Measurements from ENCODE around the gene EFNA2. TPM values are rescaled to one million over a fixed set of nuclear protein-coding genes. Genes with fewer than 3 reads are reported as not detected.

The EFNA2 gene
- total and polyA plus RNA-seq, 2 of the 8 experiments (the other 6 are each of a cell fraction or from before 2014, with no cell fraction given), result 4.0 to 7.0 TPM

DNA sequence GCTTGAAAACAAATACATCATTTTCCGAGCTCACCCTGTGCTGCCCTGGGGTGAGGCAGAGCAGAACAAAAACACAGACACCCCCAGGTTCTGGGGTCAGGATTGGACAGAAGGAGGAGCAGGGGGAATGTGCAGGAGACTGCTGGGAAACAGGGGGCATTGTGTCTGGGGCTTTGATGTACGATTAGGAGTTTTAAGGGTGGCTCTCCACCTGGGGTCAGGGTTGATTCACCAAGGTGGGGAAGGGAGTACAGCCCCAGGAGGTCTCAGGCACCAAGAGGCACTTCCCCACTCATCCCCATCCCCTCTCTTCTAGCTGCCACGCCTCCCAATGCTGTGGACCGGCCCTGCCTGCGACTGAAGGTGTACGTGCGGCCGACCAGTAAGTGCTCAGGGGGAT, 12.6 kb downstream of the EFNA2 start:
- Histone ChIP-seq H3K23ac (ENCODE audit: insufficient read length) (no peak overlapping the region), H4K20me1 (replicated peaks in 1 of 2; ENCODE audit: control insufficient read depth in 1 of 2, insufficient read depth in 2 of 2, low read length in 2 of 2) (peaks cover 3% of the 10 kb centered on the region in 2 experiments), H2BK12ac (ENCODE audit: low read depth, low read length) (no peak overlapping the region), H3K56ac (replicated peaks; ENCODE audit: insufficient read length, low read depth, low read length) (no peak overlapping the region), H4K8ac (ENCODE audit: extremely low read depth, insufficient read depth, low read length) (peak overlapping the region; percentile 68), H3K9me3 (ENCODE audit: insufficient read depth in 2 of 2, low read depth in 1 of 2, low read length in 1 of 2) (no peaks in the 10 kb centered on the region), H3K4me1 (replicated peaks in 1 of 4; ENCODE audit: control insufficient read depth in 3 of 4, insufficient read depth in 4 of 4, low read length in 3 of 4) (peaks cover 0 to 6% (median under 1%) of the 10 kb centered on the region in 4 experiments; a peak in 4 of 7 replicates), H3K36me3 (ENCODE audit: control insufficient read depth in 2 of 4, insufficient read depth in 4 of 4, low read length in 3 of 4) (no peaks in the 10 kb centered on the region), H3K4me3 (ENCODE audit: extremely low read depth in 1 of 4, insufficient read depth in 2 of 4, low read depth in 3 of 4, low read length in 4 of 4) (no peak overlapping the region), H3K4me2 (ENCODE audit: insufficient read depth in 1 of 2, low read depth in 2 of 2, low read length in 2 of 2) (no peak overlapping the region), H3K4ac (replicated peaks; ENCODE audit: insufficient read length, low read depth, low read length) (no peak overlapping the region), H2AFZ (ENCODE audit: low read length) (no peak overlapping the region), H2BK15ac (ENCODE audit: low read length) (no peak overlapping the region), H2BK5ac (ENCODE audit: low read depth, low read length) (no peak overlapping the region), H3K27ac (ENCODE audit: low read depth, low read length) (no peak overlapping the region; the same call in 1 of the 2 replicates), H3K79me1 (ENCODE audit: low read depth, low read length) (peaks cover 2% of the 10 kb centered on the region; the same call in 1 of the 2 replicates), H2BK120ac (replicated peaks; ENCODE audit: low read depth, low read length) (no peak overlapping the region), H3K14ac (ENCODE audit: insufficient read length) (no peak overlapping the region), H3K18ac (ENCODE audit: extremely low read depth, low read length) (no peak overlapping the region), H3K23me2 (ENCODE audit: low read depth, low read length) (no peaks in the 10 kb centered on the region; the same call in 1 of the 2 replicates), H3K9ac (replicated peaks in 1 of 4; ENCODE audit: extremely low read depth in 1 of 4, low read depth in 3 of 4, low read length in 3 of 4) (no peak overlapping the region), H3K79me2 (ENCODE audit: control insufficient read depth in 1 of 2, insufficient read depth in 2 of 2, low read length in 2 of 2) (no peaks in the 10 kb centered on the region), H4K91ac (replicated peaks; ENCODE audit: insufficient read length, low read length) (no peak overlapping the region), H4K5ac (ENCODE audit: insufficient read length, low read depth, low read length) (no peak overlapping the region), H3K27me3 (replicated peaks in 1 of 4; ENCODE audit: control insufficient read depth in 3 of 4, extremely low read depth in 1 of 4, insufficient read depth in 3 of 4, low read length in 3 of 4) (peaks cover 0 to 2% (median 1%) of the 10 kb centered on the region in 4 experiments; a peak in 2 of 7 replicates), H2BK20ac (ENCODE audit: low read length) (no peak overlapping the region), H2AK5ac (ENCODE audit: low read depth, low read length) (no peak overlapping the region)
- WGBS, 2 experiments (ENCODE audit: extremely low coverage in 1 of 2, insufficient coverage in 1 of 2, insufficient read length in 1 of 2, insufficient replicate concordance in 2 of 2, low coverage in 1 of 2, low lambda C conversion rate in 2 of 2, missing lambda C conversion rate in 1 of 2), result 86% methylated on average over 8 of the region's 8 CpGs; no CpG with 5 or more reads in 1 of the 2 experiments
- CTCF ChIA-PET (ENCODE audit: partially characterized antibody), result interaction anchor here (0.8 kb wide), 1 partner anchor 17 kb away, joined by 4 read pairs; no protein-coding TSS in a partner anchor
- DNase-seq (ENCODE audit: low read depth in 1 of 2, low spot score in 2 of 2), result no peak
- POLR2A ChIA-PET (ENCODE audit: partially characterized antibody), result interaction anchor here (0.7 to 1.1 kb wide), 3 partner anchors 13 to 61 kb away, joined by 3 to 6 read pairs (median 3); partner anchors contain the start of gene CIRBP
- no peak for FAIRE-seq
- TF ChIP-seq SAP30 (IDR thresholded peaks at IDR 0.05; ENCODE audit: insufficient read depth, insufficient replicate concordance, low read length) (no peak), SP2 (IDR thresholded peaks at IDR 0.05; ENCODE audit: low read length) (no peak), SIN3A (conservative IDR thresholded peaks at IDR 0.05 in 1 of 2, IDR thresholded peaks at IDR 0.05 in 1 of 2; ENCODE audit: low read depth in 1 of 2, low read length in 2 of 2) (no peak), HDAC2 (IDR thresholded peaks at IDR 0.05; ENCODE audit: borderline replicate concordance in 1 of 2, low read depth in 2 of 2, low read length in 2 of 2) (no peak), BACH1 (IDR thresholded peaks at IDR 0.05; ENCODE audit: low read length) (no peak), SRF (IDR thresholded peaks at IDR 0.05; ENCODE audit: low read depth, low read length) (no peak), CTBP2 (IDR thresholded peaks at IDR 0.05; ENCODE audit: borderline replicate concordance, insufficient read depth, insufficient read length, low read length) (no peak), SP1 (IDR thresholded peaks at IDR 0.05; ENCODE audit: low read depth, low read length) (no peak), POU5F1 (IDR thresholded peaks at IDR 0.05; ENCODE audit: low read depth, low read length) (no peak), ASH2L (IDR thresholded peaks at IDR 0.05; ENCODE audit: low read length) (no peak), TAF1 (IDR thresholded peaks at IDR 0.05; ENCODE audit: low read depth, low read length) (no peak), TEAD4 (IDR thresholded peaks at IDR 0.05; ENCODE audit: low read depth, low read length) (no peak)
- TF ChIP-seq, protein P1, sequence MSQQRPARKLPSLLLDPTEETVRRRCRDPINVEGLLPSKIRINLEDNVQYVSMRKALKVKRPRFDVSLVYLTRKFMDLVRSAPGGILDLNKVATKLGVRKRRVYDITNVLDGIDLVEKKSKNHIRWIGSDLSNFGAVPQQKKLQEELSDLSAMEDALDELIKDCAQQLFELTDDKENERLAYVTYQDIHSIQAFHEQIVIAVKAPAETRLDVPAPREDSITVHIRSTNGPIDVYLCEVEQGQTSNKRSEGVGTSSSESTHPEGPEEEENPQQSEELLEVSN (IDR thresholded peaks at IDR 0.05), result no peak
